GM12878 (cell line): ENCODE results near the gene SLC43A3. TPM values are rescaled to one million over a fixed set of nuclear protein-coding genes. Genes with fewer than 3 reads are reported as not detected.

Experiments used
- ATAC-seq: fragments of 200-7000 bp; cut with Tn5 transposase; 3 replicates; pipeline ENCODE4 v1.9.1; 2020; ENCODE audit warnings: mild to moderate bottlenecking, moderate library complexity
- BruUV-seq: library from RNA; stranded (reverse); fragments of 400-500 nt; replicated peaks from 2 replicates; lab custom pipeline; 2021; lab: Mats Ljungman, UMichigan
- CTCF ChIA-PET: fragments of 300-600 bp; sonication (Branson Sonifier 250); formaldehyde crosslinking; extraction: SDS; loops from one replicate; lab custom pipeline; 2021; ENCODE audit warnings: inconsistent platforms; lab: Yijun Ruan, JAX
- POLR2A ChIA-PET: fragments of 350-600 bp; formaldehyde crosslinking; extraction: SDS; loops from one replicate; lab custom pipeline; 2021; ENCODE audit warnings: inconsistent platforms; lab: Charles Lee
- RAD21 ChIA-PET: fragments of 300-600 bp; sonication (Branson Sonifier 250); formaldehyde crosslinking; loops from one replicate; lab custom pipeline; 2023; ENCODE audit warnings: antibody characterized with exemption; ENCODE audit not compliant: unreplicated experiment; lab: Charles Lee
- SMC1A ChIA-PET: fragments of 300-600 bp; sonication (Branson Sonifier 250); formaldehyde crosslinking; loops from one replicate; lab custom pipeline; 2023; ENCODE audit not compliant: unreplicated experiment, uncharacterized antibody; lab: Charles Lee
- DNase-seq: peaks from one replicate; pipeline ENCODE4 v3.0.0-alpha.2; 2011; ENCODE audit warnings: low read depth, low spot score
- FAIRE-seq: peaks from 3 replicates; lab custom pipeline; 2011; peaks lifted over from hg19 to GRCh38; lab: Jason Lieb, UNC
- H2AFZ ChIP-seq: 2 replicates; pipeline ENCODE4 v1.6.0; 2011; ENCODE audit warnings: low read depth, low read length, control low read depth; ENCODE audit not compliant: control insufficient read depth
- H3K27ac ChIP-seq: 2 replicates; pipeline ENCODE4 v1.5.1; 2011; ENCODE audit warnings: control low read depth; ENCODE audit not compliant: control insufficient read depth, insufficient read depth
- H3K27me3 ChIP-seq, 2 experiments: replicated peaks in 1 of 2; 2 replicates each; pipeline versions ENCODE4 v1.6.0 to v1.6.1; 2011; ENCODE audit warnings: low read length in 1 of 2; ENCODE audit not compliant: control insufficient read depth in 2 of 2, insufficient read depth in 2 of 2
- H3K36me3 ChIP-seq, 2 experiments: 2 replicates each; pipeline ENCODE4 v1.5.1; 2011; ENCODE audit warnings: low read length in 1 of 2; ENCODE audit not compliant: control insufficient read depth in 2 of 2, insufficient read depth in 2 of 2
- H3K4me1 ChIP-seq: 2 replicates; pipeline ENCODE4 v1.6.1; 2011; ENCODE audit warnings: mild to moderate bottlenecking, low read length, moderate library complexity, mixed read lengths; ENCODE audit not compliant: control insufficient read depth, insufficient read depth
- H3K4me2 ChIP-seq: 2 replicates; pipeline ENCODE4 v1.6.0; 2011; ENCODE audit warnings: control low read depth; ENCODE audit not compliant: control insufficient read depth, insufficient read depth
- H3K4me3 ChIP-seq: fragments of 200-600 bp; sonication (generic); 2 replicates; pipeline ENCODE4 v1.5.1; 2016
- H3K79me2 ChIP-seq: 2 replicates; pipeline ENCODE4 v1.6.0; 2011; ENCODE audit warnings: low read length; ENCODE audit not compliant: control insufficient read depth, insufficient read depth
- H3K9ac ChIP-seq: 2 replicates; pipeline ENCODE4 v1.8.0; 2011; ENCODE audit warnings: low read length, control low read depth, mixed read lengths; ENCODE audit not compliant: control insufficient read depth, insufficient read depth
- H3K9me3 ChIP-seq: replicated peaks from 3 replicates; pipeline ENCODE4 v1.5.1; 2011; ENCODE audit warnings: mild to moderate bottlenecking, low read length; ENCODE audit not compliant: control insufficient read depth, insufficient read depth
- H4K20me1 ChIP-seq: 2 replicates; pipeline ENCODE4 v1.6.0; 2011; ENCODE audit not compliant: control insufficient read depth, insufficient read depth
- ASH2L ChIP-seq: fragments of 300-600, 200-600 bp; sonication (generic); IDR thresholded peaks from 2 replicates; pipeline ENCODE4 v1.6.1; 2017; ENCODE audit warnings: low read depth, mild to moderate bottlenecking, borderline replicate concordance
- KDM1A ChIP-seq: fragments of 200-600 bp; sonication (generic); IDR thresholded peaks from 2 replicates; pipeline ENCODE4 v1.6.1; 2016; ENCODE audit warnings: borderline replicate concordance
- MYB ChIP-seq: fragments of 150-350 bp; IDR thresholded peaks from 2 replicates; pipeline ENCODE4 v1.6.1; 2014; ENCODE audit warnings: mild to moderate bottlenecking, low read depth, low read length, borderline replicate concordance
- MYC ChIP-seq: IDR thresholded peaks from 2 replicates; pipeline ENCODE4 v1.6.1; 2011; ENCODE audit warnings: mild to moderate bottlenecking, low read length, moderate library complexity, inconsistent platforms; ENCODE audit not compliant: insufficient read depth, insufficient replicate concordance, insufficient read length, severe bottlenecking
- NFXL1 ChIP-seq: fragments of 450-650 bp; IDR thresholded peaks from 2 replicates; pipeline ENCODE4 v1.6.1; 2017; ENCODE audit warnings: antibody characterized with exemption, mild to moderate bottlenecking, borderline replicate concordance
- NFYB ChIP-seq: IDR thresholded peaks from 2 replicates; pipeline ENCODE4 v1.6.1; 2011; ENCODE audit warnings: low read depth, mild to moderate bottlenecking, low read length, improper control_type of control experiment, moderate library complexity; ENCODE audit not compliant: insufficient read depth
- SUZ12 ChIP-seq: fragments of 200-600 bp; sonication (generic); IDR thresholded peaks from one replicate; pipeline ENCODE4 v1.6.1; 2018; ENCODE audit warnings: antibody characterized with exemption, mild to moderate bottlenecking; ENCODE audit not compliant: unreplicated experiment
- TCF12 ChIP-seq: IDR thresholded peaks from 2 replicates; pipeline ENCODE4 v1.6.1; 2011; ENCODE audit warnings: low read depth, mild to moderate bottlenecking, low read length
- ZNF274 ChIP-seq: IDR thresholded peaks from one replicate; pipeline ENCODE4 v1.8.0; 2011; ENCODE audit not compliant: insufficient read length, insufficient read depth
- ZNF622 ChIP-seq: fragments of 450-650 bp; IDR thresholded peaks from 2 replicates; pipeline ENCODE4 v1.6.1; 2017; ENCODE audit warnings: mild to moderate bottlenecking, inconsistent platforms
- WGBS: methylation state at CpG from one replicate; pipeline ENCODE4 v1.1.6; 2016; ENCODE audit warnings: low lambda C conversion rate; ENCODE audit not compliant: insufficient replicate concordance, insufficient coverage; ENCODE audit errors: missing lambda C conversion rate; 5-methylcytosine and 5-hydroxymethylcytosine counted together
- in situ Hi-C: fragments of 300-500 bp; cut with MboI; formaldehyde crosslinking; loops from 9 replicates; pipeline ENCODE4 v1.14.3; 2018; ENCODE audit warnings: mixed read lengths
- intact Hi-C: fragments of 100-400 bp; cut with micrococcal nuclease; formaldehyde crosslinking; loops from one replicate; pipeline ENCODE4 v1.14.2; 2022; ENCODE audit not compliant: unreplicated experiment
- polyA plus RNA-seq, 11 experiments: library from polyadenylated mRNA; depleted of rRNA in 4 of 11; unstranded in 6 of 11; stranded (reverse) in 5 of 11; fragments of >200 nt; fragmentation: Nextera tagmentation in 4 of 11; fragmentation: Illumina TruSeq in 1 of 11; extraction: Ambion mirVana in 4 of 11; extraction: Trizol in 1 of 11; gene quantifications; 1 replicate in 1 of 11; 2 replicates in 10 of 11; pipeline versions ENCODE4 v1.2.1 to v1.2.3, GENCODE V29; 2011 to 2016; ENCODE audit warnings: inconsistent platforms in 2 of 11, missing spikeins in 2 of 11, low read depth in 1 of 11
- total RNA-seq, 4 experiments: library from RNA; depleted of rRNA in 3 of 4; stranded (reverse); fragments of >200 nt in 3 of 4; fragmentation: Illumina TruSeq in 1 of 4; extraction: Trizol in 1 of 4; gene quantifications; 2 replicates each; pipeline versions ENCODE4 v1.2.1 to v1.2.3, GENCODE V29; 2013 to 2021
- TF ChIP-seq, protein P1 (sequence below): fragments of 150-350 bp; IDR thresholded peaks from 2 replicates; pipeline ENCODE4 v1.6.1; 2014; ENCODE audit warnings: mild to moderate bottlenecking, low read depth, low read length
- TF ChIP-seq, protein P2 (sequence below): fragments of 150-350 bp; IDR thresholded peaks from 2 replicates; pipeline ENCODE4 v1.6.1; 2016; ENCODE audit warnings: low read depth, low read length
- TF ChIP-seq, protein P3 (sequence below): fragments of 450-650 bp; IDR thresholded peaks from 2 replicates; pipeline ENCODE4 v1.6.1; 2017; ENCODE audit warnings: borderline replicate concordance

The SLC43A3 gene
- total and polyA plus RNA-seq, 10 of the 15 experiments (the other 5 are each of a cell fraction or from before 2014, with no cell fraction given) = 37.5 to 237 (median 132) TPM

DNA sequence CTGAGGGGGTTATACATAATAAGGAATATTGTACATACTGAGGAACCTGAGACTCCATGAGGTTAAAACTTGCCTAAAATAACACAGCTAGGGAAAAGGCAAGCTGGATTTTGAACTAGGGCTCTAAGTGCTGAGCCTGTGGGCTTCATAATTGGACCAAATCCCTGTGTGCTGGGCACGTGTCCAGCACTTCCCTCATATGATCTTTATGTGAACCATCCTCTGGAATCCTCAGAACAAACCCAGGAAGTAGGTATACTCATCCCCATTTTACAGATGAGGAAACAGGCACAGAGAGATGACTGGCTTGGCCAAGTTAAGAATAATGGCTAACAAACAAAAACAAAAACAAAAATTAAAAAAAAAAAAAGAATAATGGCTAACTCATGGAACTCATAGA is 48.3 kb upstream of the SLC43A3 start:
- no peak overlapping the region for H3K9ac ChIP-seq
- TF ChIP-seq NFYB (no peak), SUZ12 (no peak), NFXL1 (no peak), ZNF622 (no peak), TCF12 (no peak), MYC (no peak), KDM1A (no peak), ZNF274 (no peak), MYB (no peak), ASH2L (no peak)
- TF ChIP-seq, protein P1, sequence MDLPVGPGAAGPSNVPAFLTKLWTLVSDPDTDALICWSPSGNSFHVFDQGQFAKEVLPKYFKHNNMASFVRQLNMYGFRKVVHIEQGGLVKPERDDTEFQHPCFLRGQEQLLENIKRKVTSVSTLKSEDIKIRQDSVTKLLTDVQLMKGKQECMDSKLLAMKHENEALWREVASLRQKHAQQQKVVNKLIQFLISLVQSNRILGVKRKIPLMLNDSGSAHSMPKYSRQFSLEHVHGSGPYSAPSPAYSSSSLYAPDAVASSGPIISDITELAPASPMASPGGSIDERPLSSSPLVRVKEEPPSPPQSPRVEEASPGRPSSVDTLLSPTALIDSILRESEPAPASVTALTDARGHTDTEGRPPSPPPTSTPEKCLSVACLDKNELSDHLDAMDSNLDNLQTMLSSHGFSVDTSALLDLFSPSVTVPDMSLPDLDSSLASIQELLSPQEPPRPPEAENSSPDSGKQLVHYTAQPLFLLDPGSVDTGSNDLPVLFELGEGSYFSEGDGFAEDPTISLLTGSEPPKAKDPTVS = no peak
- TF ChIP-seq, protein P2, sequence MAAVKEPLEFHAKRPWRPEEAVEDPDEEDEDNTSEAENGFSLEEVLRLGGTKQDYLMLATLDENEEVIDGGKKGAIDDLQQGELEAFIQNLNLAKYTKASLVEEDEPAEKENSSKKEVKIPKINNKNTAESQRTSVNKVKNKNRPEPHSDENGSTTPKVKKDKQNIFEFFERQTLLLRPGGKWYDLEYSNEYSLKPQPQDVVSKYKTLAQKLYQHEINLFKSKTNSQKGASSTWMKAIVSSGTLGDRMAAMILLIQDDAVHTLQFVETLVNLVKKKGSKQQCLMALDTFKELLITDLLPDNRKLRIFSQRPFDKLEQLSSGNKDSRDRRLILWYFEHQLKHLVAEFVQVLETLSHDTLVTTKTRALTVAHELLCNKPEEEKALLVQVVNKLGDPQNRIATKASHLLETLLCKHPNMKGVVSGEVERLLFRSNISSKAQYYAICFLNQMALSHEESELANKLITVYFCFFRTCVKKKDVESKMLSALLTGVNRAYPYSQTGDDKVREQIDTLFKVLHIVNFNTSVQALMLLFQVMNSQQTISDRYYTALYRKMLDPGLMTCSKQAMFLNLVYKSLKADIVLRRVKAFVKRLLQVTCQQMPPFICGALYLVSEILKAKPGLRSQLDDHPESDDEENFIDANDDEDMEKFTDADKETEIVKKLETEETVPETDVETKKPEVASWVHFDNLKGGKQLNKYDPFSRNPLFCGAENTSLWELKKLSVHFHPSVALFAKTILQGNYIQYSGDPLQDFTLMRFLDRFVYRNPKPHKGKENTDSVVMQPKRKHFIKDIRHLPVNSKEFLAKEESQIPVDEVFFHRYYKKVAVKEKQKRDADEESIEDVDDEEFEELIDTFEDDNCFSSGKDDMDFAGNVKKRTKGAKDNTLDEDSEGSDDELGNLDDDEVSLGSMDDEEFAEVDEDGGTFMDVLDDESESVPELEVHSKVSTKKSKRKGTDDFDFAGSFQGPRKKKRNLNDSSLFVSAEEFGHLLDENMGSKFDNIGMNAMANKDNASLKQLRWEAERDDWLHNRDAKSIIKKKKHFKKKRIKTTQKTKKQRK = no peak
- TF ChIP-seq, protein P3, sequence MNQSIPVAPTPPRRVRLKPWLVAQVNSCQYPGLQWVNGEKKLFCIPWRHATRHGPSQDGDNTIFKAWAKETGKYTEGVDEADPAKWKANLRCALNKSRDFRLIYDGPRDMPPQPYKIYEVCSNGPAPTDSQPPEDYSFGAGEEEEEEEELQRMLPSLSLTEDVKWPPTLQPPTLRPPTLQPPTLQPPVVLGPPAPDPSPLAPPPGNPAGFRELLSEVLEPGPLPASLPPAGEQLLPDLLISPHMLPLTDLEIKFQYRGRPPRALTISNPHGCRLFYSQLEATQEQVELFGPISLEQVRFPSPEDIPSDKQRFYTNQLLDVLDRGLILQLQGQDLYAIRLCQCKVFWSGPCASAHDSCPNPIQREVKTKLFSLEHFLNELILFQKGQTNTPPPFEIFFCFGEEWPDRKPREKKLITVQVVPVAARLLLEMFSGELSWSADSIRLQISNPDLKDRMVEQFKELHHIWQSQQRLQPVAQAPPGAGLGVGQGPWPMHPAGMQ = no peak
- no peak for ATAC-seq
- ChIA-PET RAD21 (interaction anchor here (0.8 to 3.5 kb wide), 4 partner anchors 15 to 129 kb away, joined by 3 to 11 read pairs (median 8); partner anchors contain the start of gene RTN4RL2), CTCF (interaction anchor here (1.1 to 7.2 kb wide), 9 partner anchors 9 to 124 kb away, joined by 3 to 101 read pairs (median 6); partner anchors contain the start of genes RTN4RL2 and UBE2L6), SMC1A (interaction anchor here (0.8 to 1.8 kb wide), 5 partner anchors 9 to 49 kb away, joined by 3 to 11 read pairs (median 4); no protein-coding TSS in a partner anchor), POLR2A (interaction anchor here (0.6 to 0.8 kb wide), 2 partner anchors 43 to 50 kb away, joined by 3 to 7 read pairs; no protein-coding TSS in a partner anchor)
- 64% methylated on average over 1 of the region's 1 CpG for WGBS
- DNase-seq = no peak
- no peak overlapping the region for H3K4me3 ChIP-seq
- BruUV-seq = TSS peak; percentile 63
- H3K27me3 ChIP-seq = no peaks in the 10 kb centered on the region
- H3K27ac ChIP-seq = no peak overlapping the region
- no peaks in the 10 kb centered on the region for H3K79me2 ChIP-seq
- intact Hi-C loops (loop anchor here (5.0 kb wide), 1 partner anchor 48 kb away; the partner anchor contains the start of gene SLC43A3), in situ Hi-C loops (loop anchor here (25.0 kb wide), 1 partner anchor 638 kb away; no protein-coding TSS in a partner anchor)
- no peaks in the 10 kb centered on the region for H4K20me1 ChIP-seq
- peaks cover 24% of the 10 kb centered on the region for H3K4me1 ChIP-seq
- H2AFZ ChIP-seq = no peak overlapping the region
- no peak for FAIRE-seq
- peak overlapping the region; percentile 86 for H3K4me2 ChIP-seq
- no peaks in the 10 kb centered on the region for H3K36me3 ChIP-seq
- H3K9me3 ChIP-seq = no peaks in the 10 kb centered on the region
